GM23338 (cell line): Measurements from ENCODE around the gene CD14.

Source experiments
- EZH2phosphoT487 ChIP-seq: fragments of 200-600 bp; sonication (generic); IDR thresholded peaks from one replicate; pipeline ENCODE4 v1.8.1; 2018; ENCODE audit warnings: antibody characterized with exemption; ENCODE audit not compliant: unreplicated experiment
- TF ChIP-seq, protein P1 (sequence below), 2 experiments: fragments of 200-600 bp in 1 of 2; sonication (generic) in 1 of 2; conservative IDR thresholded peaks; 2 replicates each; pipeline versions ENCODE4 v1.5.1 to v1.6.1; 2016 to 2017; ENCODE audit warnings: antibody characterized with exemption in 2 of 2, low read depth in 2 of 2, mild to moderate bottlenecking in 2 of 2, moderate library complexity in 1 of 2

DNA sequence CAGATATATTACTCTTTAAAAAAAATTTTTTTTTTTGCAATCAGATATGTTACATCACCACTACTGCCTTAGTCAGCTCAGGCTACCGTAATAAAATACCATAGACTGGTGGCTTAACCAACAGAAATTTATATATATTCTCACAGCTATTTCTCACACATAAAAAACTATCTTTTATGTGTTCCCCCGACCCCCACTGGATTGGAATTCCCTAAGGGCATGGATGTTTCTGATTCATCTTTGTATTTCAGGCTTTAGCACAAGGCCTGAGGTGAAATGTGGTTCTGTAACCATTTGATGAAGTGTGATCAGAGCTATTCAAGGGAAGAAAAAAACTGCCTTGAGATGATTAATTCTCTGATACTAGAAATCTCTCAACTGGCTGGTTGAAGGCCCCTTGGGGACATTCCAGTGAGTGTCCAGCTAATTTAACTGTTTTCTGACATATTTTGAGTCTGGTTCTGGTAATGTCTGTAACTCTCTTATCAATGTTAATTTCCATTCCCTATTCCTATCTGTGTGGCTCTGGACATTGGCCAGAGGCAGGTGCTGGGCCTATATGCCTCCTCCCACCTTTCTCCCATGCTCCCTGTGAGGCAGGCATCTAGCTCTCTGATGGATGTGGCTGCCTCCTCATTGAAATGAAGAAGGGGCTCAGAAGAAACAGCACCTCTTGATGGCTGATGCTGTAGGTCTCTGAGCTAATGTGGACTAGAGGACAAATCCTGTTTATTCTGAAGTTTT, 2.5 kb downstream of the CD14 start:
- TF ChIP-seq, protein P1, sequence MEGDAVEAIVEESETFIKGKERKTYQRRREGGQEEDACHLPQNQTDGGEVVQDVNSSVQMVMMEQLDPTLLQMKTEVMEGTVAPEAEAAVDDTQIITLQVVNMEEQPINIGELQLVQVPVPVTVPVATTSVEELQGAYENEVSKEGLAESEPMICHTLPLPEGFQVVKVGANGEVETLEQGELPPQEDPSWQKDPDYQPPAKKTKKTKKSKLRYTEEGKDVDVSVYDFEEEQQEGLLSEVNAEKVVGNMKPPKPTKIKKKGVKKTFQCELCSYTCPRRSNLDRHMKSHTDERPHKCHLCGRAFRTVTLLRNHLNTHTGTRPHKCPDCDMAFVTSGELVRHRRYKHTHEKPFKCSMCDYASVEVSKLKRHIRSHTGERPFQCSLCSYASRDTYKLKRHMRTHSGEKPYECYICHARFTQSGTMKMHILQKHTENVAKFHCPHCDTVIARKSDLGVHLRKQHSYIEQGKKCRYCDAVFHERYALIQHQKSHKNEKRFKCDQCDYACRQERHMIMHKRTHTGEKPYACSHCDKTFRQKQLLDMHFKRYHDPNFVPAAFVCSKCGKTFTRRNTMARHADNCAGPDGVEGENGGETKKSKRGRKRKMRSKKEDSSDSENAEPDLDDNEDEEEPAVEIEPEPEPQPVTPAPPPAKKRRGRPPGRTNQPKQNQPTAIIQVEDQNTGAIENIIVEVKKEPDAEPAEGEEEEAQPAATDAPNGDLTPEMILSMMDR (conservative IDR thresholded peaks at IDR 0.05; ENCODE audit: low read depth in 2 of 2): no peak
- no peak for TF ChIP-seq EZH2phosphoT487
